GM19467 (cell line): Measurements from ENCODE around the gene NAPB.
"Not testable (repeated sequence)": the region's sequence is repeated elsewhere in the genome, so short reads cannot be mapped to it uniquely, and the experiment has no call there.

ENCODE experiments used
- ATAC-seq: cut with Tn5 transposase; IDR thresholded peaks from one replicate; pipeline ENCODE4 v1.9.1; 2021; ENCODE audit warnings: mild to moderate bottlenecking, moderate library complexity; ENCODE audit not compliant: unreplicated experiment

NAPB gene

DNA sequence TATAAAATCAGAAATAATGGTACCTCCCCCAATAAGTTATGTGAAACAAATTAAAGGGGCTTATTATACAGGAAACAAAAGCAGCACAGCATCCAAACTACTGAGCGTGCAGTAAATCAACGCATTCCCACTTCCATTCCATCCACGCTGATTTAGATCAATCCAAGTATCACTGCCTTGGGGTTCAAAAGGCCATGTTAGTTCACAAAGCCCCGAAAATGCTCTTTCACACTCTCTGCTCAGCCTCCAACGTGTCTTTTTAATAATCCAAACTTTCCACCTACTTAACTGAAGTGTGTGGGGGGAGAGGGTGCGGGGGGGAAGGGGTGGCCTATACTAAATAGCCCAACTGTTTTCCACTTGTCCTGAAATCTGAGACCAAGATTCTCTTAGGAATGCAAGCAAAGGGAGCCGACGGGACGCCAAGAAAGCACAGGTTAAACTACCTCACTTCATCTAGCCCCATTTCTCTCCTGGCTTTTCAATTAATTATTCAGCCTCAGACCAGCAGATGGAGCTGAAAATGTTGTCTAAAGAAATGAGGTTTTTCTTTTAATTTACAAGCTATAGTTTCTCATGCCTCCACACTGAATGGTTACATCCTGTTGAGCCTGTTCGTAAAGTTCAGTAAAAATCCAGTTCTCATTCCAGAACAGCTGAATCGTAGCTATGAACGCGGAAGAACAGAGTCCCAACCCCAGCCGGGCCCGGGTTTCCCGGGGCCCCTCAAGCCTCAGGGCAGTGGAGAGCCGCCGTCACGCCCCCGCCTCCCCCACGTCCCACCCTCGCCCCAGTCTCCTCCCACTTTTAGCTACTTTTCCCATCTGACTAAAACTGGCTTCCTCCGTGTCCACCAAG, 71.7 kb downstream of the NAPB start:
- peak; percentile 37 for ATAC-seq

DNA sequence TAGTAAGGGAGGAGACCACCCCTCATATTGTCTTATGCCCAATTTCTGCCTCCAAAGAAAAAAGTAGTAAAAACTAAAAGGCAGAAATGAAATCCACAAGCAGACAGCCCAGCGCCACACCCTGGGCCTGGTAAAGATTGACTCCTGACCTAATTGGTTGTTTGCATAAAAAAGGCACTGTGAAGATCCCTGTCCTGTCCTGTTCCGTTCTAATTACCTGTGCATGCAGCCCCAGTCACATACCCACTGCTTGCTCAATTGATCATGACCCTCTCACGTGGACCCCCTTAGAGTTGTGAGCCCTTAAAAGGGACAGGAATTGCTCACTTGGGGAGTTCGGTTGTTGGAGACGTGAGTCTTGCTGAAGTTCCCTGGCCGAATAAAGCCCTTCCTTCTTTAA, 72.8 kb downstream of the NAPB start:
- ATAC-seq, result not testable (repeated sequence)

DNA sequence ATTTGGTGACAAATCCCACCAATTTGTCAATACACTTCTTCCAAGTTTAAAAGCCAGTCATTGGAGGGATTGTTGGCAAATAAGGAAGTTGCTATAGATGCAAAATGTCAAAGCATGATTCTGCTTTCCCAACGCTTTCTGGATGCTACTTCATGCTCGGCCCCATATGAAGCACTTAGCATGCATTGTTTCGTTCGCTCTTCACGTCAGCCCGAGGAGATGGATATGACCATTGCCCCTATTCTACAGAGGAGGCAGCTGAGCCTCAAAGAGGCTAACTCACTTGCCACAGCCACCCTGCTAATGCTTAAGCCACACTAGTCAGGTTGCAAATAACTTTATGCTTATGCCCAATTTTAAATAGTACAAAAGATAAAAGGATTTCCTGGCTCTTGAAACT, 73.5 kb downstream of the NAPB start:
- ATAC-seq, result no peak

DNA sequence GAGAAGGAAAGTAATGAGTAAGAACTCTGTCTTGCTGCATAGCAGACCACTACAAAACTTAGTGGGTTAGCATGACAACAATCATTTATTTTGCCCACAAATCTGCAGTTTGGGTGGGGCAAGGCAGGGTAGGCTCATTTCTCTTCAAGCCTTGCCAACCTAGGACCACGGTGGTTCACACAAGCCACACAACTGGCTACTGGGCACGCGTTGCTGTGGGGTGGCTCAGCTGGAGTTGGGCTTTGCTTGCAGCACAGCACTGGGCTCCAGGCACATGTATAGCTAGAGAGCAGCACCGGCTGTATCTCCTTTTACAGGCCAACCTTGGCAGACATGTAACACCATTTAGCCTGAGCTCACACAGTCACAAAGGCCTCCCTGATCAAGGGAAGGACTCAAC, 75.3 kb downstream of the NAPB start:
- ATAC-seq, result no peak

DNA sequence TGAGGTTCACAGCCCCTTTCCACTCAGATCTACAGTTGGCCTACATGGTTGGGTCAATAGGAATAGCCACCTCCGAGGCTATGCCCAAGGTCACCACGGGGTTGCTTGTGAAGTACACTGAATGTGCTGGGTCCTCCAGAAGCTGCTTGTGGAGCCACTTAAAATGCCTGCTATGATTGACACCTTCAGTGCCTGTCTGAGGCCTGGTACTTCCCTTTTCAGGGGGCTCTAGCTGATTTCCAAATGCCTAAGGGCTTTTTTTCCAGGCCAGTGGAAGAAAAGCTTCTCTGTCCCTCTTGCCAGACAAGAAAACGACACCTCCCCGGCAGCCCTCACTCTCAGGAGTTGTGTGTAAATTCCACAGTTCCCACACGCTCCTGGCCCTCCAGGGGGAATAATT, 77.0 kb downstream of the NAPB start:
- no peak for ATAC-seq

DNA sequence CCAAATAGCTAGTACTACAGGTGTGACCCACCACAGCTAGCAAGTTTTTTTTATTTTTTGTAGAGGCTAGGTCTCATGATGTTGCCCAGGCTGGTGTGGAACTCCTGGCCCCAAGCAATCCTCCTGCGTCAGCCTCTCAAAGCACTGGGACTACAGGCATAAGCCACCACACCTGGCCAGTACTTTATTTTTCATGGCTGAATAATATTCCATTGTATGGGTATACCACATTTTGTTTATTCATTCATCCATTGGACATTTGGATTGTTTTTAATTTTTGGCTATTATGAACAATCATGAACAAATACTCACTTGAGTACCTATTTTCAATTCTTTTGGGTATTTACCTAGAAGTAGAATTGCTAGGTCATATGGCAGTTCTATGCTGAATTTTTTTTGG, 77.7 kb downstream of the NAPB start:
- ATAC-seq, result no peak

DNA sequence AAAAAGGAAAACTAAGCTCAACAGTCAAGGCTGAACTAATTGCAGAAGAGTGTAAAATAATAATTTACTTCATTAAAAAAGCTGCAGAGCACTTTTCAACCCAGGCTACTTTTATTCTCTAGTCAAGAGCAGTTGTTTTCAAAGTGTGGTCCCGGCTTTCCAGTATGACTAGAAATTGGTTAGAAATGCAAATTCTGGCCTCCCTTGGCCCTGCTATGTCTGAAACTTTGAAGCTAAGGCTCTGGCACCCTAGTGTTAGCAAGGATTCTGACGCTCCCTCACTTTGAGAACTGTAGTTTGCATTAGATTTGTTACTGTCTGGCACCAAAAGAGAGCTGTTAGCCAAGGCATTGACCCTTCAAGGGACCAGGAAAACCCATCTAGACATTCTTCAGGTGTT, 80.2 kb downstream of the NAPB start:
- no peak for ATAC-seq

DNA sequence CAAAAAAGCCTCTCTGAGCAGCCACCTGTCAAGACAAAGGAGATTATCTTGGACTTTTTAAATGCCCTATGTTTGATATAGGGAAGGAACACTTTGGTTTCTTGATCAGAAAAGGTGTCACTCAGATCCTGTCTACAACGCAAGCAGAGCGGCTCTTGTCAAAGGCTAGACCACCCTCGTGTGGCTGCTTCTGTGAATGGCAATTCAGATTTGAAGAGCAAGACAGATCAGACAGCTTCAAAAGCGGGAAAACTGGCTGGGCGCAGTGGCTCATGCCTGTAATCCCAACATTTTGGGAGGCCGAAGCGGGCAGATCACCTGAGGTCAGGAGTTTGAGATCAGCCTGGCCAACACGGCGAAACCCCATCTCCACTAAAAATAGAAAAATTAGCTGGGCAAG, 80.8 kb downstream of the NAPB start:
- no peak for ATAC-seq

DNA sequence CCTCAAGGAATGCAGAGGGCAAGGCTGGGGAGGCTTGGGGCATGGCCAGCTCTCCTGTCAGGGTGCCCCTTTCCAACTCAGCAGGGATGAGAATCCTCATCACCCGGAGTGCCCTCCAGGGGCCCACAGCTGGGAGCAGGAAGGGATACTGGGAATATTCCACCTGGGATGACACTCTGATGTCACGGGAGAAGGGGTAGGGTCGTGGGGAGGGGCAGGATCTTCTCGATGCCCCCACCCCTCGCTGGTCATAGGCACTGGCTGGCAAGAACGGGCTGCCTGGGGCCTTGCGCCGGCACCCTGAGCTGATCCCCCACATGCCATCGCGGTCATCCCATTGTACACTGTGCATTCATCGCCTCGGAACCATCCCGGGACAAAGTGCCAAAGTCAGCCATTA, 81.3 kb downstream of the NAPB start:
- ATAC-seq, result no peak

DNA sequence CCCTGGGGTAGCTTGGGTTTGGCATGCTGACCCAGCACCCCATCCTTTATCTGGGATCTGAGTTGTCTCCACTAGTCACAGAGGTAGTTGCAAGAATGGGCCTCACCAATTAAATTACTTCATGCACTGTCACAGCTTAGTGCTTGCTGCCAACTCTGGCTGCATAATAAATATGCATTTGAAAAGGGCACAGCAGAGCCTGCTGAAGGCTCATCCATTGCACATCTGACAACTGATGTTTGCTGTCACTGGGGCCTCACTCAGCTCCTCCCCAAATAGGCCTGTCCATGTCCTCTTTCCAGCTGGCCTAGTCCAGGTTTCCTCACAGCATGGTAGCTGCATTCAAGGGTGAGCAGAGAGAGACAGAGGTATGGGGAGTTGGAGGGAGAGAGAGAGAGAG, 84.0 kb downstream of the NAPB start:
- ATAC-seq, result no peak

DNA sequence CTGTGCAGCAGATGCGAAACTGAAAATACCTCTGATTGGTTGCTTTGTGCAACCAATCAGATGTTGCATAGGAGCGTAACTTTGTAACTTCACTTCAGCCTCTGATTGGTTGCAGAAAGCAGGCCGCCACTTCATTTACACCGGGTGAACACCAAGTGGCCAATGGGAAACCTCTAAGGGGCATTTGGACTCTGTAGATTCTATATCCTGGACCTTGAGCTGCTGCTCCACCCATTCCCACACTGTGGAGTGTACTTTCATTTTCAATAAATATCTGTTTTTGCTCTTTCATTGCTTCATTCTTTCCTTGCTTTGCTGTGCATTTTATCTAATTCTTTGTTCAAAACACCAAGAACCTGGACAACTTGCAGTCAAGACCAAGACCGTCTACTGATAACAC, 84.8 kb downstream of the NAPB start:
- ATAC-seq, result no peak

DNA sequence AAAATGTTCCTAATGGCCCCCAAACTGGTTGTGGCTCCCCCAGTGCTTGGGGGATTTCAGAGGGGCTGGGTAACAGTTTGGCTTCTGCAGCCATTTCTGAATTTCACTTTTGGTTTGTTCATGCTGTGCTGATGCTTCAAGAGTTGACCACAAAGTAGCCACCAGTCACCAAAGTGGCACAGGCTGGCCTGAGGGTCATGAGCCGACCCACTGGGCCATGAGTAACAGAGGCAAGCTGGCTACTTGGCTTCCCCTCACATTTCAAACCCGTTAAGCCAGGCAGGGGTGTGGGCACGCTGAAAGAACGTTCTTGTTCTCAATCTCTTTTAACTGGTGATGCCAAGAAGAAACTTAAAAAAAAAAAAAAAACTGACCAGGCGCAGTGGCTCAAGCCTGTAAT, 85.8 kb downstream of the NAPB start:
- no peak for ATAC-seq

DNA sequence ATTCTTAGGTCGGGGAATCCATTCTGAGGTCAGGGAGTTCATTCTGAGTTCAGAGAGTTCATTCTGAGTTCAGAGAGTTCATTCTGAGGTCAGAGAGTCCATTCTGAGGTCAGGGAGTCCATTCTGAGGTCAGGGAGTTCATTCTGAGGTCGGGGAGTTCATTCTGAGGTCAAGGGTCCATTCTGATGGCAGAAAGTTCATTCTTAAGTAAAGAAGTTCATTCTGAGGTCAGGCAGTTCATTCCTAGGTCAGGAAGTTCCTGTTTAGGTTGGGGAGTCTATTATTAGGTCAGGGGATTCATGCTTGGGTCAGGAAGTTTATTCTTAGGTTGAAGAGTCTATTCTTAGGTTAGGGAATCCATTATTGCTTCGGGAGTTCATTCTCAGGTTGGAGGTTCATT, 87.2 kb downstream of the NAPB start:
- no peak for ATAC-seq

DNA sequence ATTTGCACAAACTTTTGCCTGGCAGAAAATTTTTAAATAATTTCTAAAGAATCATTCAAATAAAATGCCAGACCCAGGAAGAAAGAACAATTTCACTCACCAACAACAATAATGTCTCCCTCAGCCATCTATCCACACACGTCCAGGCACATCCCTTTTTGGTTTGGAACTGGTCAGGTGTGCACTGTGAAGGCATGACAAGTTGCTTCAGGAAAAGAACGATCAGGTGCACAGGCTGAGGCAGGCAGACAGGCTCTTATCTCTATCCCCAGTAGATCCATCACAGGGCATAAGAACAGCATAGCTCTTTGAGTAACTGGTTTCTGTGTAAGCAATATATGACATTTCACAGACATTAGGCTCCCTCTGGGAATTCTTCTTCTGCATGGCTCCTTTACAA, 88.8 kb downstream of the NAPB start:
- ATAC-seq, result no peak

DNA sequence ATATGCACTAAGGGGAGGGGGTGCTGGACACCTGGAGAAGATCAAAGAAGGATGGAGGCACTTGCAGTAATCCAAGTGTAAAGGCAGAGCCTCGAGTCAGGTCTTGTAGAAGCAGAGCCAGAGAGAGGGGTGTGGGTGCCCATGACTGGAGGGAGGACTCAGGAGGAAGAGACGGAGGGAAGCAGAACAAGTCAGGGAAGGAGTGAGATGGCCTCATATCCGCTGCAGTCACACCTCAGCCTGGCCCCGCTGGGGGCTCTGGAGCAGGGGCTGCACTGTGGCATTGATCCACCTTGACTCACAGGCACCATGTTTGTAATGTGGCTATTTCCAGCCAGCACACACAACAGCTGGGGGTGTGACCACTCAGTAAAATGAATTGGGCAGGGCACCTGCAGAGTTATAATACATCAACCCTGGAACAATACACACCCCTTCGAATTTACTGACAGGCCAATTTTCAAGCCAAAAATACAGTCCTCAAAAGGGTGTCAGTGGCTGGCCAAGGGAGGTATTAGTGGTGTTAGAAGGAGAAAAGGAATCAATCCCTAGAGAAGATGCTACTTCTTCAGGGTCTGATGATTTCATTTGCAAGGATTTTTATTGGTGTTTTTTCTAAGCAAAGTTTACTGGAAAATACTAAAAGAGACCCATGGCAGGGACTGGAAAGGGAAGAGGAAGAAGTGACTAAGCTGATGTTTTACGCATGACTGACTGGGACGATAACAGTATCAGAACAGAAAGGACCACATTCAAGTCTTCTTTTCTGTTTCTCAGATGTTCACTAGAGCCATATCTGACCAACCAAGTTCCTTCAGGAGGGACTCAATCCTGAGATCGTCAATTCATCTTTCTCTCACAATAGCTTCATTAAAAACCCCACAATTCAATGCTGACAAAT, 89.6 kb downstream of the NAPB start:
- no peak for ATAC-seq

DNA sequence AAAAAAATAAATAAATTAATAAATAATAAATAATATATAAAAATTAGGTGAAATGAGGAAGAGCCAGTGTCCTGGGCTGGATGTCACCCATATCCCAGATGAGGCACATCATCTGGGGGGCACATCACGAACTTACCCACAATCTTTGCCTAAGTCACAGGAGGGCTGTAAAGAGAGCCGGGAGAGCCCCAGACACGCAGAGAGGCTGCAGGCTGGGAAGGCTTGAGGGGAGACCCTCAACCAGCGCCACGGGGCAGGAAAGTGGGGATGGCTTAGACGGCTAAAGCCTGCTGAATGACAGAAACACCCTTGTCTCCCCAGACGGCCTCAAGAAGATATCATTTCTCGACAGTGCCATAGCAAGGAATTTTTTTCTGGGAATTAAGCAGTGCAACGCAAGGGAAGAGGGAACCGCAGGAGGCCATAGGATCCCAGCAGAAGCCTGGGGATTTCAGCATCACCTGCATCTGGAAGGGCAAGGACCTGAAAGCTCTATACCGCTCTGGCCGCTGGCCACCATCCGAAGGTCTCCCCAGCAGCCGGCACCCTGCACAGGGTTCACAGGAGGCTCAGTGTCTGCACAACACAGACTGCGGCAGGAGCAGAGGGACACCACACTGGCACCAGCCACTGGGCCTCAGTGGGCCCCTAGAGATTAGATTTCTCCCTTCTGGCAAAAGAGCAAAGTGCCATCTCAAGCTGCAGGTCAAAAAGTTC, 93.5 kb downstream of the NAPB start:
- no peak for ATAC-seq

DNA sequence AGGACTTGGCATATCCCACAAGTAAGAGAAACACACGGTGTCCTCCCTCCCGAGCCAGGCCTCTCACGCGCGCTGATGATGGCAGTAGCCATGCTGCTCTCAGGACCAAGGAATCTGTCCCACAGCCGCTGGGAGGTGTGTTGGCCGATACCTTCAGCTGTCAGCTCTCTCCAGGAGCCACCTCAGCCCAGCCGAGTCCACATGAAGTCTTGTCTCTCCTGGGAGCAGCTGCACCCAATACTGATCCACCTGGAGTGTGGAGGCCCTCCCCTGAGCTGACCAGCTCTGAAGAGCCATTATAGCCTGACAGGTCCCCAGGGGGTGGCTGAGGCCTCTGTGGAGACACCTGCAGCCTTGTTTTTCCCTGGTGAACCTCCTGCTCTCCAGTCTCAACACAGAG, 94.5 kb downstream of the NAPB start:
- ATAC-seq, result no peak

DNA sequence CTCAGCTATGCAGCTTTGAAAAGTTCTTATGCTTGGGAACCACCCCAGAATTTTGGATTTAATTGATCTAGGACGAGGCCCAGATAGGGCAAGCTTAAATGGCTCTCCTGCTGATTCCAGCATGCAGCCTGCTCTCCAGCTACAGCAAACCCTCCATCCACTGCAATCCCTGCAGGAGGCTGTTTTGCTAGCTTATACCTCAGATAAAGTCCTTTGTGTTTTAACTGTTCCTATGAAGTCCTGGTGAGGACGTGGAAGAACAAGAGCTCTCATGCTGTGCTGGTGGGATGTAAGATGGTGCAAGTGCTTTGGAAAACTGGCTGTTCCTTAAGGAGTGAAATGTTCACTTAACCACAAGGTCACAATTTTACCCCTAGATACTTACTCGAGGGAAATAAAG, 96.2 kb downstream of the NAPB start:
- ATAC-seq, result no peak
